Mesothelial cell of epicardium (in vitro differentiated cells): ENCODE measurements around the gene LEO1. TPM values are rescaled to one million over a fixed set of nuclear protein-coding genes. Genes with fewer than 3 reads are reported as not detected.
"Not testable (repeated sequence)": the region's sequence is repeated elsewhere in the genome, so short reads cannot be mapped to it uniquely, and the experiment has no call there.

Source experiments
- DNase-seq, 2 experiments: peaks; one replicate each; pipeline ENCODE4 v3.0.0; 2021; ENCODE audit warnings: low spot score in 2 of 2; ENCODE audit not compliant: unreplicated experiment in 2 of 2
- H3K27ac Mint-ChIP-seq: 2 replicates; pipeline ENCODE4 v1.8.0; 2021; ENCODE audit warnings: mixed read lengths
- H3K27me3 Mint-ChIP-seq: 2 replicates; pipeline ENCODE4 v1.8.0; 2021; ENCODE audit warnings: low read depth, mixed read lengths
- H3K36me3 Mint-ChIP-seq: 2 replicates; pipeline ENCODE4 v1.8.0; 2021; ENCODE audit warnings: mixed read lengths
- H3K4me1 Mint-ChIP-seq: 2 replicates; pipeline ENCODE4 v1.8.0; 2021; ENCODE audit warnings: mixed read lengths
- H3K4me3 Mint-ChIP-seq: 2 replicates; pipeline ENCODE4 v1.8.0; 2021; ENCODE audit warnings: mild to moderate bottlenecking, moderate library complexity, mixed read lengths
- H3K9me3 Mint-ChIP-seq: 2 replicates; pipeline ENCODE4 v1.8.0; 2021; ENCODE audit warnings: mixed read lengths
- CTCF ChIP-seq: fragments of 200-600 bp; sonication (generic); IDR thresholded peaks from one replicate; pipeline ENCODE4 v1.5.0; 2021; ENCODE audit warnings: antibody characterized with exemption; ENCODE audit not compliant: unreplicated experiment
- total RNA-seq: library from RNA; stranded (reverse); gene quantifications from 3 replicates; pipeline ENCODE4 v1.2.1, GENCODE V29; 2021

The LEO1 gene
- total RNA-seq, 1 donor from 2014 or later: 22.4 TPM

GRCh38 chr15:52006702-52007340, 35.2 kb upstream of the LEO1 start:
- H3K27me3 Mint-ChIP-seq: no peaks in the 10 kb centered on the region
- no peaks in the 10 kb centered on the region for H3K36me3 Mint-ChIP-seq
- H3K4me1 Mint-ChIP-seq: peaks cover 4% of the 10 kb centered on the region
- no peaks in the 10 kb centered on the region for H3K9me3 Mint-ChIP-seq
- H3K27ac Mint-ChIP-seq: no peak overlapping the region
- DNase-seq: no peak
- no peak overlapping the region for H3K4me3 Mint-ChIP-seq
- TF ChIP-seq CTCF: no peak

GRCh38 chr15:52005748-52006701, 34.4 kb upstream of the LEO1 start:
- Mint-ChIP-seq H3K4me1 (peaks cover 4% of the 10 kb centered on the region), H3K36me3 (no peaks in the 10 kb centered on the region), H3K9me3 (no peaks in the 10 kb centered on the region), H3K27me3 (no peaks in the 10 kb centered on the region), H3K27ac (no peak overlapping the region), H3K4me3 (no peak overlapping the region)
- DNase-seq: no peak
- TF ChIP-seq CTCF: no peak

GRCh38 chr15:52004806-52005205, 33.2 kb upstream of the LEO1 start:
- Mint-ChIP-seq H3K4me1 (peaks cover 4% of the 10 kb centered on the region), H3K36me3 (no peaks in the 10 kb centered on the region), H3K27ac (no peak overlapping the region), H3K27me3 (no peaks in the 10 kb centered on the region), H3K9me3 (no peaks in the 10 kb centered on the region), H3K4me3 (no peak overlapping the region)
- TF ChIP-seq CTCF: no peak
- DNase-seq: no peak

GRCh38 chr15:52003710-52004109, 32.1 kb upstream of the LEO1 start:
- H3K4me3 Mint-ChIP-seq: no peak overlapping the region
- no peaks in the 10 kb centered on the region for H3K27me3 Mint-ChIP-seq
- no peaks in the 10 kb centered on the region for H3K9me3 Mint-ChIP-seq
- H3K27ac Mint-ChIP-seq: no peak overlapping the region
- no peak for TF ChIP-seq CTCF
- DNase-seq: no peak
- no peaks in the 10 kb centered on the region for H3K36me3 Mint-ChIP-seq
- H3K4me1 Mint-ChIP-seq: peaks cover 4% of the 10 kb centered on the region

GRCh38 chr15:52003089-52003488, 31.5 kb upstream of the LEO1 start:
- H3K36me3 Mint-ChIP-seq, H3K9me3 Mint-ChIP-seq, H3K4me3 Mint-ChIP-seq, H3K27me3 Mint-ChIP-seq, H3K4me1 Mint-ChIP-seq, DNase-seq, H3K27ac Mint-ChIP-seq: not testable (repeated sequence)

- H3K36me3 Mint-ChIP-seq: no peaks in the 10 kb centered on the region
- no peak for TF ChIP-seq CTCF
- peaks cover 4% of the 10 kb centered on the region for H3K4me1 Mint-ChIP-seq
- DNase-seq: no peak
- no peaks in the 10 kb centered on the region for H3K9me3 Mint-ChIP-seq
- H3K4me3 Mint-ChIP-seq: no peak overlapping the region
- no peak overlapping the region for H3K27ac Mint-ChIP-seq
- H3K27me3 Mint-ChIP-seq: no peaks in the 10 kb centered on the region
These were observed 30.8 kb upstream of the LEO1 start for GRCh38 chr15:52002351-52002750.
